ENCODE measurements around the gene PTPN14. TPM values are rescaled to one million over a fixed set of nuclear protein-coding genes. Genes with fewer than 3 reads are reported as not detected.

Gene PTPN14
- total and polyA plus RNA-seq, 2 of the 8 experiments (the other 6 are each of a cell fraction or from before 2014, with no cell fraction given) = 14.4 to 93.6 TPM

DNA sequence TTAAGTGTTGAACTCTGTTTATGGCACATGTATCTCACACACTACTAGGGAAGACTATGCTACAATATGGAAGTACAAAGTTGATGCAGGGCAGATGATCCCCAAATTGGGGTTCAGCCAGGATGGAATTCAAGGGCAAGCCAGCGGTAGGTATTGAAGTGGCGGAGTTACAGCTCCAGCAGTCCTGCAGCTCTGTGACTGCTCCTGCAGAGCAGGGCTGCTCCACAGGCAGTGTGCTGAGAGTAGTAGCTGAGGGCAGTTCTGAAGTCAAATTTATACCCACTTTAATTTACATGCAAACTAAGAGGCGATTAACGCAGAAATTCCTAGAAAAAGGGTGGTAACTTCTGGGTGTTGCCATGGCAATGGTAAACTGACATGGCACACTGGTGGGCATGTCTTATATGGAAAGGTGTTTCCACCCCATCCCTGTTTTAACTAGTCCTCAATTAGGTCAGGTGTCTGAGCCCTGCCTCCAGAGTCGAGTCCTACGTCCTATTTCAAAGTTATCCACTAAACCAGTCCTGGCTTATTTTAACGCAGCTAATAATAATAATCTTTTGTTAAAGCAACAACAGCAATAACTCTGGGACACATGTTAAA lies 31.0 kb upstream of the PTPN14 start:
- Histone ChIP-seq H3K27ac (ENCODE audit: low read depth, low read length) (no peak overlapping the region), H3K79me1 (ENCODE audit: low read depth, low read length) (no peaks in the 10 kb centered on the region; the same call in 1 of the 2 replicates), H4K91ac (replicated peaks; ENCODE audit: insufficient read length, low read length) (no peak overlapping the region), H3K9ac (replicated peaks in 1 of 4; ENCODE audit: extremely low read depth in 1 of 4, low read depth in 3 of 4, low read length in 3 of 4) (no peak overlapping the region), H4K5ac (ENCODE audit: insufficient read length, low read depth, low read length) (no peak overlapping the region), H2BK15ac (ENCODE audit: low read length) (no peak overlapping the region), H3K4me2 (ENCODE audit: insufficient read depth in 1 of 2, low read depth in 2 of 2, low read length in 2 of 2) (peak overlapping the region; percentile 19 to 25; a peak in 3 of 4 replicates), H3K56ac (replicated peaks; ENCODE audit: insufficient read length, low read depth, low read length) (no peak overlapping the region), H3K4ac (replicated peaks; ENCODE audit: insufficient read length, low read depth, low read length) (no peak overlapping the region), H3K23me2 (ENCODE audit: low read depth, low read length) (no peaks in the 10 kb centered on the region), H2BK12ac (ENCODE audit: low read depth, low read length) (peak overlapping the region; percentile 11; the same call in 1 of the 2 replicates), H3K9me3 (ENCODE audit: insufficient read depth in 2 of 2, low read depth in 1 of 2, low read length in 1 of 2) (peaks cover 0 to 1% of the 10 kb centered on the region in 2 experiments; a peak in 1 of 4 replicates), H4K20me1 (replicated peaks in 1 of 2; ENCODE audit: control insufficient read depth in 1 of 2, insufficient read depth in 2 of 2, low read length in 2 of 2) (no peaks in the 10 kb centered on the region), H2BK5ac (ENCODE audit: low read depth, low read length) (peak overlapping the region; percentile 2; the same call in 1 of the 2 replicates), H3K14ac (ENCODE audit: insufficient read length) (no peak overlapping the region), H3K4me3 (ENCODE audit: extremely low read depth in 1 of 4, insufficient read depth in 2 of 4, low read depth in 3 of 4, low read length in 4 of 4) (no peak overlapping the region), H2BK20ac (ENCODE audit: low read length) (no peak overlapping the region), H3K23ac (ENCODE audit: insufficient read length) (no peak overlapping the region), H3K18ac (ENCODE audit: extremely low read depth, low read length) (no peak overlapping the region), H3K4me1 (replicated peaks in 1 of 4; ENCODE audit: control insufficient read depth in 3 of 4, insufficient read depth in 4 of 4, low read length in 3 of 4) (peaks cover 3 to 9% (median 7%) of the 10 kb centered on the region in 4 experiments; a peak in 5 of 7 replicates), H2AFZ (ENCODE audit: low read length) (peak overlapping the region; percentile 47; the same call in 1 of the 2 replicates), H3K27me3 (replicated peaks in 1 of 4; ENCODE audit: control insufficient read depth in 3 of 4, extremely low read depth in 1 of 4, insufficient read depth in 3 of 4, low read length in 3 of 4) (no peaks in the 10 kb centered on the region), H3K36me3 (ENCODE audit: control insufficient read depth in 2 of 4, insufficient read depth in 4 of 4, low read length in 3 of 4) (no peaks in the 10 kb centered on the region), H4K8ac (ENCODE audit: extremely low read depth, insufficient read depth, low read length) (no peak overlapping the region), H3K79me2 (ENCODE audit: control insufficient read depth in 1 of 2, insufficient read depth in 2 of 2, low read length in 2 of 2) (no peaks in the 10 kb centered on the region), H2AK5ac (ENCODE audit: low read depth, low read length) (no peak overlapping the region), H2BK120ac (replicated peaks; ENCODE audit: low read depth, low read length) (no peak overlapping the region)
- FAIRE-seq (peak; percentile 45), DNase-seq (ENCODE audit: low read depth in 1 of 2, low spot score in 2 of 2) (no peak)
- 59% methylated on average over 7 of the region's 7 CpGs; no CpG with 5 or more reads in 1 of the 2 experiments for WGBS, 2 experiments (ENCODE audit: extremely low coverage in 1 of 2, insufficient coverage in 1 of 2, insufficient read length in 1 of 2, insufficient replicate concordance in 2 of 2, low coverage in 1 of 2, low lambda C conversion rate in 2 of 2, missing lambda C conversion rate in 1 of 2)
- POLR2A ChIA-PET (ENCODE audit: partially characterized antibody) = interaction anchor here (1.1 to 6.9 kb wide), 5 partner anchors 10 to 157 kb away, joined by 3 to 69 read pairs (median 4); partner anchors contain the start of gene PTPN14
- CTCF ChIA-PET (ENCODE audit: partially characterized antibody) = interaction anchor here (0.8 to 18.8 kb wide), 17 partner anchors 11 to 368 kb away, joined by 3 to 445 read pairs (median 3); no protein-coding TSS in a partner anchor
- TF ChIP-seq RBBP5 (IDR thresholded peaks at IDR 0.05; ENCODE audit: borderline replicate concordance, low read depth, low read length) (0 out of 2 replicates have a peak, but pooled peaks have one; percentile 55), CBX8 (IDR thresholded peaks at IDR 0.05; ENCODE audit: borderline replicate concordance, low read depth, low read length) (no peak), EZH2 (IDR thresholded peaks at IDR 0.05; ENCODE audit: low read depth, low read length, severe bottlenecking) (no peak), POLR2A (IDR thresholded peaks at IDR 0.05; ENCODE audit: control extremely low read depth in 1 of 2, low read depth in 2 of 2, low read length in 2 of 2) (no peak)
